ENCODE measurements around the gene FBXL16. TPM values are rescaled to one million over a fixed set of nuclear protein-coding genes. Genes with fewer than 3 reads are reported as not detected.

FBXL16 gene
- total RNA-seq, 1 experiment from 2014 or later: 1.0 TPM

DNA sequence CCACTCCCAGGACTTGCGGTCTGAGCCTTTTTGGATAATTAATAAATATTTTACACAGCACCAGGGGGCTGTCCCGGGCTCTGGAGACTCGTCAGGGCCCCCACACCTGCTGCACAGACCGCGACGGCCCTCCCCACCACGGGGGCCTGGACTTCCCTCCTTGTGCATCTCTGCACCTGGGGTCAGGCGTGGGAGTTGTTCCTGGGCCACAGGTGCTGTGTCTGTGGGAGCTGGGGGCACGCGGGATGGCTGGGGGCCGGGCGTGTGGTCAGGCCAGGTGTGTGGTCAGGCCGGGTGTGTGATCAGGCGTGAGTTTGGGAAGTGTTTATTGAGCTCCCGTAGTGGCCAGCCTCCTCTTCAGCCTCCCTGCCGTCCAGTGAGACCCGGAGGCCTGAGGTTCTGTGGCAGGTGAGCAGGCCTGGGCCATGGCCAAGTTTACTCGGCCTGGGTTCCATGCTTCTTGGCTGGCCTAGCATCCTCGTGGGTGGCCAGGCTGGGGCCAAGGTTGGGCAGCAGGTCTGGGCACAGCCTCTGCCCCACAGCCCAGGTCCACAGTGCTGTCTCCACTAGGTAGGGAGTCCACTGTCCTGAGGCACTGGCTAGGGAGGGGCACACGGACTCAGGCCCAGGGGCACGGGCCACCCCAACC lies 27.3 kb downstream of the FBXL16 start:
- no peak for DNase-seq (ENCODE audit: low spot score)

DNA sequence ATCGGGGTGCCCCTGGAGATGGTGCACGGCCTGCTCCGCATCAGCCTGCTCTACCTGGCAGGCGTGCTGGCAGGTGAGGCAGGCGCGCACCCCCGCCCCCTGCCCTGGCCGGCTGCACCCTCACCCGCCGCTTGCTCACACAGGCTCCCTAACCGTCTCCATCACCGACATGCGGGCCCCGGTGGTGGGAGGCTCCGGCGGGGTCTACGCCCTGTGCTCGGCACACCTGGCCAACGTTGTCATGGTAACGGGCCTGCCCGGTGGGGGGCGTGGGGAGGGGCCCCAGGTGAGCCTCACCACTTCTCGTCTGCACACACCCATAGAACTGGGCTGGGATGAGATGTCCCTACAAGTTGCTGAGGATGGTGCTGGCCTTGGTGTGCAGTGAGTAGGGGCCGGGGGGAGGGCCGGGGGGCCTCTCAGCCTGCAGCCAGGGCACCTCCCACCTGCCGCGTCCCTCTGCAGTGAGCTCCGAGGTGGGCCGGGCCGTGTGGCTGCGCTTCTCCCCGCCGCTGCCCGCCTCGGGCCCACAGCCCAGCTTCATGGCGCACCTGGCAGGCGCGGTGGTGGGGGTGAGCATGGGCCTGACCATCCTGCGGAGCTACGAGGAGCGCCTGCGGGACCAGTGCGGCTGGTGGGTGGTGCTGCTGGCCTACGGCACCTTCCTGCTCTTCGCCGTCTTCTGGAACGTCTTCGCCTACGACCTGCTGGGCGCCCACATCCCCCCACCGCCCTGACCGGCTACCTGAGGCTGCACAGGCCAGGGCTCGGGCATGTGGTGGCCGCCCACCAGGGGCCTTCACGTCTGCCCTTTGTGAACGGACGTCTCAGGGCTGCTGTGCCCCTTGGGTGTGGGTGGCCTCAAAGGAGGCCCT lies 28.0 kb downstream of the FBXL16 start:
- no peak for DNase-seq (ENCODE audit: low spot score)

DNA sequence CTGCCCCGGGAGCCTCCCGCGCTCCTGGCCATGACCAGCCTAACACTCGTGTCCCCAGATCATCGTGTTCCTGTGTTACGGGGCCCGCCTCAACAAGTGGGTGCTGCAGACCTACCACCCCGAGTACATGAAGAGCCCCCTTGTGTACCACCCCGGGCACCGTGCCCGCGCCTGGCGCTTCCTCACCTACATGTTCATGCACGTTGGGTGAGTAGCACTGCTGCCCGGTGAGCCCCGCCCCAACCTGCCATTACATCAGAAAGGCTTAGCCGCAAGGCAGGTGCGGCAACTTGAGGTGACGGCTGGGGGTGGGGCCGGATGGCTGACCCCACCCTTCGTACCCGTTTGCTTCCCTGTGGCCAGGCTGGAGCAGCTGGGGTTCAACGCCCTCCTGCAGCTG lies 28.7 kb downstream of the FBXL16 start:
- DNase-seq (ENCODE audit: low spot score): no peak

DNA sequence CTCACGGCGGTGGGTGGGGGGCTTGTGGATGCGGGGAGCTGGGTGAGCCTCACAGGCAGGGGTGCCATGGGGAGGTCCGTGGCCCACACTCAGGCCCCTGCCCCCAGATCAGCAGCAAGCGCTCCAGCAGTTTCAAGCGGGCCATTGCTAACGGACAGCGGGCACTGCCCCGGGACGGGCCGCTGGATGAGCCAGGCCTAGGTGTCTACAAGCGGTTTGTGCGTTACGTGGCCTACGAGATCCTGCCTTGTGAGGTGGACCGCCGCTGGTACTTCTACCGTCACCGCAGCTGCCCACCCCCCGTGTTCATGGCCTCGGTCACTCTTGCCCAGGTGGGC lies 29.1 kb downstream of the FBXL16 start:
- DNase-seq (ENCODE audit: low spot score): no peak

DNA sequence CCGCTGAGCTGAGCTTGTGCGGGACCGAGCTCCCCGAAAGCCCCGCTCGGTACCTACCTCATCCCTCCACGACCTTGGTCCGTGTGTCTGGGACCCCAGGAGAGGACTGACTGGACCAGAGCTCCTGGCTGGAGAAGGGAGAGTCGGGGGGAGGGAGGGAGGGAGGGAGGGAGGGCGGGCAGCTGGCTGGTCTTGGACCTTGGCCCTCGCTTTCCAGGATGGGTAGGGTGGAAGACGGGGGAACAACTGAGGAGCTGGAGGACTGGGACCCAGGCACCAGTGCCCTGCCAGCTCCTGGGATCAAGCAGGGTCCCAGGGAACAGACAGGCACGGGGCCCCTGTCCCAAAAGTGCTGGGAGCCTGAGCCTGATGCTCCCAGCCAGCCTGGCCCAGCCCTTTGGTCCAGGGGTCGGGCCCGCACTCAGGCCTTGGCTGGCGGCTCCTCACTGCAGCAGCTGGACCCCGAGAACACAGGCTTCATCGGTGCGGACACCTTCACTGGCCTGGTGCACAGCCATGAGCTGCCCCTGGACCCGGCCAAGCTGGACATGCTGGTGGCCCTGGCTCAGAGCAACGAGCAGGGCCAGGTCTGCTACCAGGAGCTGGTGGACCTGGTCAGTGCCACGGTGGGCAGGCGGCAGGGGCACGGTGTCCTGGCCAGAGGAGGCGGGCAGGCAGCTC lies 29.6 kb downstream of the FBXL16 start:
- DNase-seq (ENCODE audit: low spot score): no peak

DNA sequence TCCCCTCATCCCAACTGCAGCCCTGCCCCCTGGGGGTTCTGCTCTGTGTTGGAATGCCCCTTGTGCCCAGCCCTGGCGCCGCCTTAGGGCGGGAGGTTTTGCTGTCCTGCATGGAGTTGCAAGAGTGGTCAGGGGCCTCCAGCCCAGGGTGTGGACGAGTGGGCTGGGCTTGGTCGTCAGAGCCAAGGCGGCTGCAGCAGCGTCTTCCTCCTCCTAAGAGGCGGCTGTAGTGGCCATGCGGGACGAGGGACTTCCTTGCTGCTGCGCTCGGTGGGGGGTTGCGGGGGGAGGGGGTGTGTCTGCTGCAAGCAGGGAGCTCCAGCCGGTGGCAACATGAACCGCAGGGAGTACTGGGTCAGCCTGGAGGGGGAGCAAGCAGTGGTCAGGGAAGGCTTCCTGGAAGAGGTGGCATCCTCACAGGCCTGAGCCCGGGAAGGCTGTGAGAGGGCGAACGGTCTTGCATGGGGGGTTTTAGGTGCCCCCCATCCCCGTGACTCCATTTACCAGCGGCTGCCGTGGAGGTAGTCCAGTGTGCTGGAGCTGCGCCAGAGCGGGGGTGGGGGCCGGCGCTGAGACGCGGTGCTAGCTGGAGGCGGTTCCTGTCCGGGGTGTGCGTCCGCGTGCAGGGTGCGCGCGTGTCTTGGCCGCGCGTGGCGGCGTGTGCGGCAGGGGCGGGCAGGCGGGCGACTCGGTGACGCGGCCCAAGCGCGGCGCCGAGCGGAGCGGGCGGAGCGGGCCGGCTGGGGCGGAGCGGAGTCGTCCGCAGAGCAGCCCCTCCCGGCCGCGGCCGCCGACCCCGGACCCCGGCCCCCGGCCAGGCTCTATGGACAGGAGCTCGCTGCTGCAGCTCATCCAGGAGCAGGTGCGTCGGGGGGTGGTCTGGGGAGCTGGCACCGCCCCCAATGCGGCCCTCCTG lies 30.4 kb downstream of the FBXL16 start, which contains the start of gene RHBDL1:
RHBDL1 (plus strand) TSS at position 704 of the 916 bp plus-strand sequence; CDS start at position 824, 120 bp downstream.
- no peak for DNase-seq (ENCODE audit: low spot score)

DNA sequence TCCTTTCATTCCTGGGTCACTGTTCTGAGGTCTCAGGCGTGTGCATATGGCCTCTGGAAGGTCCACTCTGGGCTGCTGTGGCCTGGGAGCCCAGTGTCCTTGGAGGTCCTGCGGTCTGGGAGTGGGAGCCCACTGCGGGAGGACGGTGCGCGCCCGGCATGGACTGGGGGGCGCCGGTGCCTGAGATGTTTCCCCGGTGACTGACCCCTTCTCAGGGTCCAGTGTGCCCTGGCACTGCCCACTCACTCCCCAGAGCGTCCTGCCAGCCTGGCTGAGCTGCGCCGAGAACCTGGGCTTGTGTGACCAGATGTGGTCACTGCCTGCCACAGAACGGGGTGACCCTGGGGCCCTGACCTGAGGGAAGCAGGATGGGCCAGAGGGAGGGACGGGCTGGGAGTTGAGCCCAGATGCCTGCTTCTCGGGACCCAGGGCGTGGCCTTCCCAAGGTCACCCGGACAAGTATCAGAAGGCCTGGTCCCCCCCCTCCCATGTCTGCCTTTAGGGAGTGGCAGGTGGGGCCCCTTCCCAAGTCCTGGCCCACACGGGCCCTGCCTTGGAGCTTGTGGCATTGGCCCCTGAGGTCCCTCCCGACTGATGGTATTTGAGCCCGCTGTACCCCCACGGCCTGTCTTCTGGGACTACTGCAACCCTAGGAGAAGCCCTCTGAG lies 31.3 kb downstream of the FBXL16 start:
- DNase-seq (ENCODE audit: low spot score): no peak

DNA sequence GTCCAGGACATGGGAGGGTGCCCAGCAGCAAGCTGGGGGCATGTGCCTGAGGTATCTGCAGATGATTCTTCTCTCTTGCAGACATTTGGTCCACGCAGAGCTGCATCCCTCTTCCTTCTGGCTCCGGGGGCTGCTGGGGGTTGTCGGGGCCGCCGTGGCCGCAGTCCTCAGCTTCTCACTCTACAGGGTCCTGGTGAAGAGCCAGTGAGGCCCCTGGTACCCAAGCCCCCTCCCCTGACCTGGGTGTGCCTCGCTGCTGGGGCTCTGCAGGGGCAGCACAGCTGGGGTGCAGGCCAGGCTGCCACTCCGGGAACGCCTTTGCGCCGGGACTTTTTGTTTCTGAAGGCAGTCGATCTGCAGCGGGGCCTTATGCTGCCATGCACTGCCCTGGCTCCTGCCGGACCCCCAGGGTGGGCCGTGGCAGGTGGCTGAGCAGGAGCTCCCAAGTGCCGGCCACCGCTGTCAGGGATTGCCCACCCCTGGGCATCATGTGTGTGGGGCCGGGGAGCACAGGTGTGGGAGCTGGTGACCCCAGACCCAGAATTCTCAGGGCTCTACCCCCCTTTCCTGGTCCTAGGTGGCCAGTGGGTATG lies 32.1 kb downstream of the FBXL16 start:
- no peak for DNase-seq (ENCODE audit: low spot score)

DNA sequence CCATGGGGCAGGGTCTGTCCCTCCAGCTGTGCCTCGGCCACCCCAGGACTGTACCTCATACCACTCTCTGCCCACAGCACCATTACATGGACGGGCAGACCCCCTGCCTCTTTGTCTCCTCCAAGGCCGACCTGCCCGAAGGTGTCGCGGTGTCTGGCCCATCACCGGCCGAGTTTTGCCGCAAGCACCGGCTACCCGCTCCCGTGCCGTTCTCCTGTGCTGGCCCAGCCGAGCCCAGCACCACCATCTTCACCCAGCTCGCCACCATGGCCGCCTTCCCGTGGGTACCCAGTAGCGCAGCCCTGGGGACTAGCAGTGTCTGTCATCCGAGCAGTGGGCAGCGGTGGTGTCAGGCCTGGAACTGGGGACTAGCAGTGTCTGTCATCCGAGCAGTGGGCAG lies 32.8 kb downstream of the FBXL16 start:
- no peak for DNase-seq (ENCODE audit: low spot score)

DNA sequence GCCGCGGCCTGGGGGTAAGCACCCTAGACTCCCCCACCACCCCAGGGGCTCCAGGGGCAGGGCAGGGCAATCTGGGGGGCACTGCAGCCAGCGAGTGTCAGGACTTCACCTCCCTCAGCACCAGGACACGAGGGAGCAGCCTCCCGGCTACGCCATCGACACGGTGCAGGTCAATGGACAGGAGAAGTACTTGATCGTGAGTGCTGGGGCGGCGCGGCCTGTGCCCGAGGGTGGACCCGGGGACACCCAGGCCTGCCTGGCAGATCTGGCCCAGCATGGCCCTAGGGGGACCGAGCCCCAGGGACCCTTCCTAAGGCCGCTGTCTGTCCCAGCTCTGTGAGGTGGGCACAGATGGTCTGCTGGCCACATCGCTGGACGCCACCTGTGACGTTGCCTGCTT lies 33.2 kb downstream of the FBXL16 start:
- DNase-seq (ENCODE audit: low spot score): no peak

DNA sequence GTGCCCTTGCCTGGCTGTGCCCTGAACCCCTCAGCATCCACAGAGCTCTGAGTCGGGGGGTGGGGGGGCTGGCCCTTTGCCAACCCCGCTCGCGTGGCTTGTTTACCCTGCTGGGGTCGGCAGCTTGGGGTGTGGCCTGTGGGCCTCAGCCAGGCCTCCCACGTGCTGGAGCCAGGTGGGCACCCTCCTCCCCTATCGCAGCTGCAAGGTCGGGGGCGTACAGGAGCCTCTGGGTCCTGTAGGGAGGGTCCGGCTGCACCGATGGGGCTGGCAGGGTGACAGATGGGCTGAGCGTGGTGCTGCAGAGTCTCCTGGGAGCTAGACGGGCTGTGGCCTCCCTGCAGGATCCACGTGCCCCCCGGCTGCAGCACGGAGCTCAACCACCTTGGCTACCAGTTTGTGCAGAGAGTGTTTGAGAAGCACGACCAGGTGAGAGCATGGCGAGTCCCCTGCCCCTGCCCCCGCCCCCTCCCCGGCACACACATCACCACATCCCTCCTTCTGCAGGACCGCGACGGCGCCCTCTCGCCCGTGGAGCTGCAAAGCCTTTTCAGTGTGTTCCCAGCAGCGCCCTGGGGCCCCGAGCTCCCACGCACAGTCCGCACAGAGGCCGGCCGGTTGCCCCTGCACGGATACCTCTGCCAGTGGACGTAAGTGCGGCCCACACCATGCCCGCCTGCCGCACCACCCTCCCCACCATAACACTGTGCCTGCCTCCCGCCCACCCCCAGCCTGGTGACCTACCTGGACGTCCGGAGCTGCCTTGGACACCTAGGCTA lies 34.1 kb downstream of the FBXL16 start:
- DNase-seq (ENCODE audit: low spot score): no peak

DNA sequence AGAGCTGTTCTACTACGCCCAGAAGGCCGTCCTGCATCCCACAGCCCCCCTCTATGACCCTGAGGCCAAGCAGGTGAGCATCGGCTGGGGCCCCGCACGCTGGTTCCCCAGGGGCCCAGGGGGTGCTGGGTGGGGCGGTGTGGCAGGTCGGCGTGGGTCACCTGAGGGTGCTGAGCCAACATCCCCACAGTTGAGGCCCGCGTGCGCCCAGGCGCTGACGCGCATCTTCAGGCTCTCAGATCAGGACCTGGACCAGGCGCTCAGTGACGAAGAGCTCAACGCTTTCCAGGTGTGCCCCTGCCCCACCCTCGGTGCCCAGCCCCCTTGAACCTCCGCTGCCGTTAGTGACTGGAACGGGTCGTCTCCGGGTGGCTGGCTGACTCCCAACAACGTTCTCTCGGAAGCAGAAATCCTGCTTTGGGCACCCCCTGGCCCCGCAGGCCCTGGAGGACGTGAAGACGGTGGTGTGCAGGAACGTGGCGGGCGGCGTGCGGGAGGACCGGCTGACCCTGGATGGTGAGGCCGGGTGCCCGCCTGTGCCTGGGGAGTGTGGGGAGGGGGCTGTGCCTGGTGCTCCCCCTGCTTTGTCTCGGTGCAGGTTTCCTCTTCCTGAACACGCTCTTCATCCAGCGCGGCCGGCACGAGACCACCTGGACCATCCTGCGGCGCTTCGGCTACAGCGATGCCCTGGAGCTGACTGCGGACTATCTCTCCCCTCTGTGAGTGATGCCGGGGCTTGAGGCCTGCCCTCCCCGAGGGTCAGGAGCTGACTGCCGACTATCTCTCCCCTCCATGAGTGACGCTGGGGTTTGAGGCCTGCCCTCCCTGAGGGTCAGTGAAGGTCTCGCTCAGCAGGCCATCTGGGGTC lies 34.9 kb downstream of the FBXL16 start:
- DNase-seq (ENCODE audit: low spot score): no peak

DNA sequence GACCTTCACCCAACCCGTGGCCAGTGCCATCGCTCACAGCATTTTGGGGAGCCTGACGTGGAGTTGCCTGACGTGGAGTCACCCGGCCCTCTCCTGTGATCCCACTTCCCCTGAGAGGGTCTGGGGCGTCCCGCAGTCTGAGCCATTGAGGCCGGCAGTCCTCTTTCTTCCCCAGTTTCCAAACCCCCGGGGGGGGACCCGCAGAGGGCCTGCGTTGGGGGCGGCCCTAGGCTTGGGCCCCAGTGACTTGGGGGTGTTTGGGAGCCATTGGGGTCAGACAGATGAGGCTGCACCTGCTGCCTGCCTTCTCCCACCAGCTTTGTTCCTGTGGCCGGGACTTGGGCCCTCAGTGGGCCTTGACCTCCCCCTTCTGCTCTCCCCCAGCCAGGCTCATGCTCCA lies 35.9 kb downstream of the FBXL16 start:
- DNase-seq (ENCODE audit: low spot score): no peak

DNA sequence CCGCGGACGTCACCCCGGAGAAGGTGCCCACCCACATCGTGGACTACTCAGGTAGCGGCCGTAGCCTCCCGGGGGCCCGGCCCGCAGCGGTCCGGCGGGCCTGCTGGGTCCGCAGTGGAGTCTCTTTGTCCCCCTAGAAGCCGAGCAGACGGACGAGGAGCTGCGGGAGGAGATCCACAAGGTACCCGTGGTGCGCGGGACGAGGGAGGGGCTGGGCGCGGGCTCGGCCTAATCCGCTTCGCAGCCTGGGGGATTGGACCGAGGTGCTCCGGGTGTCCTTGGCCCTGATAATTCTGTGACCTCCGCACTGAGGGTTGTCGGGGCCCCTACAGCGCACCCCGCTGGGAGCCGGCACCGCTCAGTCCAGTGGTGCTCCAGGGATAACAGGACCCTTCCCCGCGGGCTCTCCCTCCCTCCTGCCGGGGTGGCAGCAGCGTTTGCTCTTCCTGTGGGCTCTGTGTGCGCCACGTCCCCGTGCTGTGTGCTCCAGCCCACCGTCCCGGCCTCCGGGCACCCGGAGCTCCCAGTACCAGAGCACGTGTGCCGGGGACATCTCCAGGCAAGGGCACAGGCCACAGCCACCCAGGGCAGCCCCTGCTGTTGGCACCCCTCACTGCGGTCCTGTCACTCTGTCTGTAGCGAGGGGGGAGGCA lies 37.0 kb downstream of the FBXL16 start:
- no peak for DNase-seq (ENCODE audit: low spot score)

DNA sequence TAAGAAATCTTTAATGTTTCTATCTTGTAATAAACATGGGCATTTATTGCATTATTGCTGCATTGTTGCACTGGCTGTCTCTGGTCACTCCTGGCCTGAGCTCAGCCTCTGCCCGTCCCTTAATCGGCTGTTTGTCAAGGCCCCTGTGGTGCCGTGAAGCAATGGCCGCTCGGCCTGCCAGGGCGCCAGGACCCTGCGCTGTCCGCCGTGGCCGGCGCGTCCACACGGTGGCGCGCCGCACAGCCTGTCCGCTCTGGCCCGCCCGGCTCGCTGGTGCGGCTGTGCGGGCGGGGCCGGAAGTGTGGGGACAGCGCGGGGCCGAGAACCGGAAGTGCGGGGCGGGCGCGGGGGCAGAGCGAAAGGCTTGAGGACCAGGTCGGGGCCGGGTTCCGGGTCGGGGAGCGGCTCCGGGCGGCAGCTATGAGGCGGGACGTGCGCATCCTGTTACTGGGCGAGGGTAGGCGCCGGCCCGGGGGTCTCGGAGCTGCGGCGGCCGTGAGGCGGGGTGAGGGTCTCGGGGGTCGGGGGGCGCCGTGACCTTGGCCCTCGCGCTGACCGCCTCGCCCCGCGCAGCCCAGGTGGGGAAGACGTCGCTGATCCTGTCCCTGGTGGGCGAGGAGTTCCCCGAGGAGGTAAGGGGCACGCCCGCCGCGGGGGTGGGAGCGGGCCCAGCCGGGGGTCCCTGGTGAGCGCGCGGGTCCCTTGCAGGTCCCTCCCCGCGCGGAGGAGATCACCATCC lies 37.7 kb downstream of the FBXL16 start, which contains the start of gene RHOT2:
RHOT2 (plus strand) TSS at position 353 of the 739 bp plus-strand sequence; CDS start at position 421, 68 bp downstream.
- peak; percentile 70 for DNase-seq (ENCODE audit: low spot score)

DNA sequence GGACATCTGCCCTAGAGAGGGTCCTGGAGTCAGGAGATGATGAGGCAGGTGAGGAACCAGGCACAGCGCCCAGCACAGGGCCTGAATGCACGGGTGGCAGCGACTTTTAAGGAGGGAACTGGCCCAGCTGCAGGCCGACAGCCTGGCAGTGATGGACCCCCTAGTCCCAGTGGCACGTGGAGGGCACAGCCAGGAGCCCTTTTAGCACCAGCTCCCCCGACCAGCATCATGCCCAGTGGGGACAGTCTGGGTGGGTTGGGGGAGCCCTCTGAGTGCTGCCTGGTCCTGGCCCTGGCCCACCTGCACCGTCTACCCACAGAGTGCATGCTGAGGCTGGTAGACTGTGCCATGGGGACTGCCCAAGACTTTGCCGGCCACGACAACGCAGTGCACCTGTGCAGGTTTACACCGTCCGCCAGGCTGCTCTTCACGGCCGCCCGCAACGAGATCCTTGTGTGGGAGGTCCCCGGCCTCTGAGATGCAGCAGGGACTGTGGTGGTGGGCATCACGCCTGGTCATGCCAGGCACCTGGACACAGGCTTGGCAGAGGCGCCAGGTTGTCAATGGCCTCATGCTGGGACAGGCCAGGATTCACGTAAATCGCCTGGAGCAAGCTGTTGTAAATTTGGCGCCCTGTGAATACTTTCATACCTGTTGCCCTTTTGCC lies 38.4 kb downstream of the FBXL16 start:
- no peak for DNase-seq (ENCODE audit: low spot score)

DNA sequence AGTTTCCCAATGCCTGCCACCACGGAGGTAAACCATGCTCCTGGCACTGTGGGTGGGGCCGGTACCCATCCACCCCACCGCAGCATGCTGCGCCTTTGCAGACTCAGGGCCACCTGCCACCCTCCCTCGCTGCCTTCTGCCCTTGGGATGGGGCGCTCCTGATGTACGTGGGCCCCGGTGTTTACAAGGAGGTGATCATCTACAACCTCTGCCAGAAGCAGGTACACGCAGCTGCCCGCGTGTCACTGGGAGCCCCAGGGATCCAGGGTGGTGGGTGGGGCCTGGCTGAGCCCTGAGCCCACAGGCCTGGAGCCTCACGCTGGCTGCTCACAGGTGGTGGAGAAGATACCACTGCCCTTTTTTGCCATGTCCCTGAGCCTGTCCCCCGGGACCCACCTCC lies 39.0 kb downstream of the FBXL16 start:
- no peak for DNase-seq (ENCODE audit: low spot score)

All from H4 (cell line).